HCT116 (cell line): ENCODE data around the gene ITGA1.

Experiments
- ATF3 ChIP-seq: IDR thresholded peaks from 2 replicates; pipeline ENCODE4 v1.6.1; 2012
- CEBPB ChIP-seq: IDR thresholded peaks from 2 replicates; pipeline ENCODE4 v1.6.1; 2012; ENCODE audit warnings: low read depth
- CTCF ChIP-seq, 3 experiments: fragments of 200-600 bp in 1 of 3; sonication (generic) in 1 of 3; IDR thresholded peaks in 2 of 3; conservative IDR thresholded peaks in 1 of 3; 2 replicates each; pipeline ENCODE4 v1.5.1; 2012 to 2017; ENCODE audit warnings: low read depth in 2 of 3, low read length in 2 of 3, antibody characterized with exemption in 1 of 3, borderline replicate concordance in 1 of 3, control low read depth in 1 of 3, mild to moderate bottlenecking in 1 of 3, mixed read lengths in 1 of 3, mixed run types in 1 of 3, moderate library complexity in 1 of 3; ENCODE audit not compliant: insufficient read depth in 1 of 3
- EZH2 ChIP-seq: fragments of 200-600 bp; sonication (generic); IDR thresholded peaks from 2 replicates; pipeline ENCODE4 v1.6.1; 2017; ENCODE audit warnings: antibody characterized with exemption, mixed run types
- FOSL1 ChIP-seq: IDR thresholded peaks from 2 replicates; pipeline ENCODE4 v1.6.1; 2012; ENCODE audit warnings: low read depth
- MAX ChIP-seq: IDR thresholded peaks from 2 replicates; pipeline ENCODE4 v1.6.1; 2012
- POLR2A ChIP-seq: IDR thresholded peaks from 2 replicates; pipeline ENCODE4 v1.7.0; 2011; ENCODE audit warnings: borderline replicate concordance; ENCODE audit not compliant: insufficient read depth, insufficient read length; ENCODE audit errors: extremely low read depth
- POLR2AphosphoS5 ChIP-seq: IDR thresholded peaks from 2 replicates; pipeline ENCODE4 v1.6.1; 2011; ENCODE audit warnings: mild to moderate bottlenecking, low read depth, low read length, moderate library complexity
- RAD21 ChIP-seq: IDR thresholded peaks from 2 replicates; pipeline ENCODE4 v1.6.1; 2012; ENCODE audit warnings: low read depth, mild to moderate bottlenecking
- SIN3A ChIP-seq: IDR thresholded peaks from 2 replicates; pipeline ENCODE4 v1.6.1; 2012; ENCODE audit warnings: low read depth
- YY1 ChIP-seq: IDR thresholded peaks from 2 replicates; pipeline ENCODE4 v1.6.1; 2011; ENCODE audit warnings: low read length, low read depth, moderate library complexity, mild to moderate bottlenecking; ENCODE audit not compliant: insufficient replicate concordance; ENCODE audit errors: extremely low read depth
- ZBTB33 ChIP-seq: IDR thresholded peaks from 2 replicates; pipeline ENCODE4 v1.6.1; 2011; ENCODE audit warnings: mild to moderate bottlenecking, low read length, moderate library complexity; ENCODE audit not compliant: insufficient replicate concordance; ENCODE audit errors: extremely low read depth
- ZNF274 ChIP-seq: fragments of 200-500 bp; sonication (Bioruptor generic); IDR thresholded peaks from 2 replicates; pipeline ENCODE4 v1.6.1; 2014; ENCODE audit warnings: mild to moderate bottlenecking, low read depth, low read length, inconsistent platforms
- TF ChIP-seq, protein P1 (sequence below): IDR thresholded peaks from 2 replicates; pipeline ENCODE4 v1.6.1; 2012; ENCODE audit warnings: low read depth

DNA sequence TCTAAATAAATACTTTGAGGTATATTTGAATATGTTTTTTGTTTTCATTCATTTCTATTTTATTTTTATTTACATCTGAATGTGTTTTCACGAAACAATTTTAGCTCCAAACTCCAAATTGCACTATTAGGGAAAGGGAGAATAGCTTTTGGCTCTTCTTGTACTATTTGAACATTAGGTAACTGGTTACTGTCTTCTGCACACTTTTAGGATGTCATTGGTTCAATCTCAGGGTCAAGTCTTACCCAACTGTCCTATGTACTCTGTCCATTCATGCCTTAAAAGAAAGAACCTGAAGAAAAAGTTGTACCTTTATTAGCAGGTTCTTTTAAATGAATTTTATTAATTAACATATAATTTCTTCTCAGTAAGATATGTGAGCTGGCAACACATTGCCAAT, 51.6 kb downstream of the ITGA1 start:
- no peak for TF ChIP-seq CTCF (IDR thresholded peaks at IDR 0.05 in 2 of 3, conservative IDR thresholded peaks at IDR 0.05 in 1 of 3; ENCODE audit: borderline replicate concordance in 1 of 3, insufficient read depth in 1 of 3, low read depth in 2 of 3, low read length in 2 of 3)
- TF ChIP-seq MAX, result no peak
- TF ChIP-seq EZH2, result no peak
- no peak for TF ChIP-seq POLR2A
- TF ChIP-seq ZBTB33, result no peak
- no peak for TF ChIP-seq YY1
- no peak for TF ChIP-seq ATF3
- TF ChIP-seq, protein P1, sequence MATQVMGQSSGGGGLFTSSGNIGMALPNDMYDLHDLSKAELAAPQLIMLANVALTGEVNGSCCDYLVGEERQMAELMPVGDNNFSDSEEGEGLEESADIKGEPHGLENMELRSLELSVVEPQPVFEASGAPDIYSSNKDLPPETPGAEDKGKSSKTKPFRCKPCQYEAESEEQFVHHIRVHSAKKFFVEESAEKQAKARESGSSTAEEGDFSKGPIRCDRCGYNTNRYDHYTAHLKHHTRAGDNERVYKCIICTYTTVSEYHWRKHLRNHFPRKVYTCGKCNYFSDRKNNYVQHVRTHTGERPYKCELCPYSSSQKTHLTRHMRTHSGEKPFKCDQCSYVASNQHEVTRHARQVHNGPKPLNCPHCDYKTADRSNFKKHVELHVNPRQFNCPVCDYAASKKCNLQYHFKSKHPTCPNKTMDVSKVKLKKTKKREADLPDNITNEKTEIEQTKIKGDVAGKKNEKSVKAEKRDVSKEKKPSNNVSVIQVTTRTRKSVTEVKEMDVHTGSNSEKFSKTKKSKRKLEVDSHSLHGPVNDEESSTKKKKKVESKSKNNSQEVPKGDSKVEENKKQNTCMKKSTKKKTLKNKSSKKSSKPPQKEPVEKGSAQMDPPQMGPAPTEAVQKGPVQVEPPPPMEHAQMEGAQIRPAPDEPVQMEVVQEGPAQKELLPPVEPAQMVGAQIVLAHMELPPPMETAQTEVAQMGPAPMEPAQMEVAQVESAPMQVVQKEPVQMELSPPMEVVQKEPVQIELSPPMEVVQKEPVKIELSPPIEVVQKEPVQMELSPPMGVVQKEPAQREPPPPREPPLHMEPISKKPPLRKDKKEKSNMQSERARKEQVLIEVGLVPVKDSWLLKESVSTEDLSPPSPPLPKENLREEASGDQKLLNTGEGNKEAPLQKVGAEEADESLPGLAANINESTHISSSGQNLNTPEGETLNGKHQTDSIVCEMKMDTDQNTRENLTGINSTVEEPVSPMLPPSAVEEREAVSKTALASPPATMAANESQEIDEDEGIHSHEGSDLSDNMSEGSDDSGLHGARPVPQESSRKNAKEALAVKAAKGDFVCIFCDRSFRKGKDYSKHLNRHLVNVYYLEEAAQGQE, result no peak
- TF ChIP-seq ZNF274, result no peak
- TF ChIP-seq CEBPB, result no peak
- TF ChIP-seq FOSL1, result no peak
- TF ChIP-seq POLR2AphosphoS5, result no peak
- no peak for TF ChIP-seq SIN3A
- TF ChIP-seq RAD21, result no peak
